CD4-positive, CD25-positive, alpha-beta regulatory T cell (primary cell): ENCODE measurements around the gene NLGN2. TPM values are rescaled to one million over a fixed set of nuclear protein-coding genes. Genes with fewer than 3 reads are reported as not detected.

Experiments
- ATAC-seq, 2 donors: fragments of 150-1000 bp; cut with Tn5 transposase; one replicate each; pipeline ENCODE4 v1.10.0; 2021; ENCODE audit warnings: low read depth in 2 of 2, moderate number of reproducible peaks in 2 of 2, moderate library complexity in 1 of 2
- DNase-seq, 3 donors: peaks; one replicate each; pipeline versions ENCODE4 v3.0.0 to v3.0.0-alpha.2; 2012 to 2022; ENCODE audit warnings: mixed read lengths in 1 of 3
- H3K27ac ChIP-seq: one replicate; pipeline ENCODE4 v1.7.0; 2013; ENCODE audit warnings: mild to moderate bottlenecking, low read length; ENCODE audit not compliant: insufficient read depth, poor library complexity, severe bottlenecking
- H3K27me3 ChIP-seq: one replicate; pipeline ENCODE4 v1.7.0; 2013; ENCODE audit warnings: low read length; ENCODE audit not compliant: control insufficient read depth, insufficient read depth
- H3K36me3 ChIP-seq: one replicate; pipeline ENCODE4 v1.7.0; 2013; ENCODE audit warnings: mild to moderate bottlenecking, low read length, moderate library complexity; ENCODE audit not compliant: control insufficient read depth, insufficient read depth
- H3K4me1 ChIP-seq: 2 replicates; pipeline ENCODE4 v1.7.0; 2013; ENCODE audit warnings: mild to moderate bottlenecking, low read length; ENCODE audit not compliant: insufficient read depth, control insufficient read depth, poor library complexity, severe bottlenecking
- H3K4me3 ChIP-seq: one replicate; pipeline ENCODE4 v1.7.0; 2013; ENCODE audit warnings: low read depth, mild to moderate bottlenecking, low read length, moderate library complexity
- H3K9me3 ChIP-seq, 2 experiments: 1 replicate in 1 of 2; 2 replicates in 1 of 2; pipeline ENCODE4 v1.7.0; 2013; ENCODE audit warnings: low read length in 2 of 2, mild to moderate bottlenecking in 1 of 2, moderate library complexity in 1 of 2; ENCODE audit not compliant: control insufficient read depth in 2 of 2
- H3K27ac Mint-ChIP-seq, 3 donors: one replicate each; pipeline ENCODE4 v1.8.0; 2020 to 2022; ENCODE audit warnings: mild to moderate bottlenecking in 3 of 3, mixed read lengths in 3 of 3, moderate library complexity in 2 of 3
- H3K27me3 Mint-ChIP-seq: one replicate; pipeline ENCODE4 v1.8.0; 2022; ENCODE audit warnings: mild to moderate bottlenecking, mixed read lengths
- H3K36me3 Mint-ChIP-seq: one replicate; pipeline ENCODE4 v1.8.0; 2020; ENCODE audit warnings: mixed read lengths
- H3K4me1 Mint-ChIP-seq, 4 donors: one replicate each; pipeline ENCODE4 v1.8.0; 2020 to 2022; ENCODE audit warnings: mixed read lengths in 4 of 4, mild to moderate bottlenecking in 1 of 4
- H3K4me3 Mint-ChIP-seq, 4 donors: one replicate each; pipeline ENCODE4 v1.8.0; 2020 to 2022; ENCODE audit warnings: mild to moderate bottlenecking in 4 of 4, mixed read lengths in 4 of 4, moderate library complexity in 3 of 4
- H3K9me3 Mint-ChIP-seq, 7 donors: one replicate each; pipeline ENCODE4 v1.8.0; 2020 to 2022; ENCODE audit warnings: mixed read lengths in 7 of 7, mild to moderate bottlenecking in 3 of 7, moderate library complexity in 2 of 7
- polyA plus RNA-seq, 4 donors: library from polyadenylated mRNA; unstranded; fragments of 300-500 nt; fragmentation: Illumina TruSeq; gene quantifications; one replicate each; pipeline ENCODE4 v1.2.3, GENCODE V29; 2021
- total RNA-seq: library from RNA; stranded (reverse); gene quantifications from one replicate; pipeline ENCODE4 v1.2.3, GENCODE V29; 2022

Gene NLGN2
- total and polyA plus RNA-seq, 5 donors from 2014 or later = 3.6 TPM; not detected in 4

GRCh38 chr17:7459961-7460545 is 52.4 kb downstream of the NLGN2 start:
- H3K27me3 Mint-ChIP-seq = peaks cover 6% of the 10 kb centered on the region
- H3K27me3 ChIP-seq = no peaks in the 10 kb centered on the region
- H3K4me1 Mint-ChIP-seq = peaks cover 12 to 26% (median 17%) of the 10 kb centered on the region in 4 donors
- H3K36me3 Mint-ChIP-seq = peaks cover 6% of the 10 kb centered on the region
- H3K4me1 ChIP-seq = peaks cover 15% of the 10 kb centered on the region
- H3K27ac ChIP-seq = no peak overlapping the region
- peak overlapping the region in 2 of 4 donors; percentile 8 to 62 for H3K4me3 Mint-ChIP-seq
- no peak overlapping the region for H3K4me3 ChIP-seq
- peaks cover 9% of the 10 kb centered on the region for H3K36me3 ChIP-seq
- H3K9me3 Mint-ChIP-seq = peaks cover 0 to 2% (median 0%) of the 10 kb centered on the region in 7 donors
- no peaks in the 10 kb centered on the region for H3K9me3 ChIP-seq
- no peak for DNase-seq
- ATAC-seq = no peak
- no peak overlapping the region for H3K27ac Mint-ChIP-seq

- peaks cover 9% of the 10 kb centered on the region for H3K36me3 Mint-ChIP-seq
- no peak overlapping the region for H3K27ac ChIP-seq
- H3K9me3 ChIP-seq = no peaks in the 10 kb centered on the region
- no peak overlapping the region for H3K4me3 Mint-ChIP-seq
- no peak overlapping the region for H3K4me3 ChIP-seq
- H3K27ac Mint-ChIP-seq = no peak overlapping the region
- no peaks in the 10 kb centered on the region for H3K9me3 Mint-ChIP-seq
- H3K4me1 ChIP-seq = peaks cover 8% of the 10 kb centered on the region
- no peaks in the 10 kb centered on the region for H3K27me3 ChIP-seq
- H3K27me3 Mint-ChIP-seq = no peaks in the 10 kb centered on the region
- peaks cover 7 to 21% (median 12%) of the 10 kb centered on the region in 4 donors for H3K4me1 Mint-ChIP-seq
- ATAC-seq = no peak
- no peak for DNase-seq
- H3K36me3 ChIP-seq = peaks cover 16% of the 10 kb centered on the region
These were observed 53.4 kb downstream of the NLGN2 start for GRCh38 chr17:7460850-7461660.

GRCh38 chr17:7462474-7463371 is 55.1 kb downstream of the NLGN2 start:
- Mint-ChIP-seq H3K27me3 (no peaks in the 10 kb centered on the region), H3K4me3 (no peak overlapping the region)
- peak in 1 of 2 donors; percentile 19 for ATAC-seq

GRCh38 chr17:7463372-7463846 is 55.8 kb downstream of the NLGN2 start:
- H3K27me3 ChIP-seq = no peaks in the 10 kb centered on the region
- H3K9me3 ChIP-seq = no peaks in the 10 kb centered on the region
- H3K4me1 ChIP-seq = no peaks in the 10 kb centered on the region
- H3K36me3 ChIP-seq = peaks cover 32% of the 10 kb centered on the region
- H3K4me3 Mint-ChIP-seq = no peak overlapping the region
- no peak for ATAC-seq
- H3K36me3 Mint-ChIP-seq = peaks cover 14% of the 10 kb centered on the region
- no peak overlapping the region for H3K4me3 ChIP-seq
- no peak overlapping the region for H3K27ac Mint-ChIP-seq
- H3K9me3 Mint-ChIP-seq = no peaks in the 10 kb centered on the region
- peaks cover 7 to 18% (median 9%) of the 10 kb centered on the region in 4 donors for H3K4me1 Mint-ChIP-seq
- no peak overlapping the region for H3K27ac ChIP-seq
- no peak for DNase-seq
- H3K27me3 Mint-ChIP-seq = no peaks in the 10 kb centered on the region

More at GRCh38 chr17:7462474-7463371, 55.1 kb downstream of the NLGN2 start:
- peaks cover 7 to 16% (median 9%) of the 10 kb centered on the region in 4 donors for H3K4me1 Mint-ChIP-seq
- DNase-seq = no peak
- H3K9me3 Mint-ChIP-seq = no peaks in the 10 kb centered on the region
- Histone ChIP-seq H3K27ac (no peak overlapping the region), H3K36me3 (peaks cover 30% of the 10 kb centered on the region), H3K4me1 (no peaks in the 10 kb centered on the region), H3K4me3 (no peak overlapping the region), H3K27me3 (no peaks in the 10 kb centered on the region), H3K9me3 (no peaks in the 10 kb centered on the region)
- peaks cover 14% of the 10 kb centered on the region for H3K36me3 Mint-ChIP-seq
- no peak overlapping the region for H3K27ac Mint-ChIP-seq

- no peaks in the 10 kb centered on the region for H3K27me3 ChIP-seq
- Mint-ChIP-seq H3K9me3 (no peaks in the 10 kb centered on the region), H3K4me1 (peaks cover 5 to 20% (median 9%) of the 10 kb centered on the region in 4 donors), H3K27ac (peak overlapping the region in 1 of 3 donors; percentile 83), H3K4me3 (no peak overlapping the region), H3K36me3 (peaks cover 14% of the 10 kb centered on the region), H3K27me3 (no peaks in the 10 kb centered on the region)
- H3K4me3 ChIP-seq = no peak overlapping the region
- no peaks in the 10 kb centered on the region for H3K4me1 ChIP-seq
- no peak for DNase-seq
- no peaks in the 10 kb centered on the region for H3K9me3 ChIP-seq
- no peak overlapping the region for H3K27ac ChIP-seq
- no peak for ATAC-seq
- peaks cover 36% of the 10 kb centered on the region for H3K36me3 ChIP-seq
These were observed 56.4 kb downstream of the NLGN2 start for GRCh38 chr17:7464081-7464480.

- H3K4me1 Mint-ChIP-seq = peaks cover 0 to 22% (median 2%) of the 10 kb centered on the region in 4 donors
- Histone ChIP-seq H3K9me3 (no peaks in the 10 kb centered on the region), H3K36me3 (peaks cover 36% of the 10 kb centered on the region), H3K27ac (no peak overlapping the region), H3K4me3 (no peak overlapping the region), H3K4me1 (no peaks in the 10 kb centered on the region), H3K27me3 (no peaks in the 10 kb centered on the region)
- no peak overlapping the region for H3K27ac Mint-ChIP-seq
- H3K36me3 Mint-ChIP-seq = peaks cover 14% of the 10 kb centered on the region
- H3K4me3 Mint-ChIP-seq = no peak overlapping the region
- ATAC-seq (no peak), DNase-seq (no peak)
- no peaks in the 10 kb centered on the region for H3K9me3 Mint-ChIP-seq
- no peaks in the 10 kb centered on the region for H3K27me3 Mint-ChIP-seq
These were observed 58.1 kb downstream of the NLGN2 start for GRCh38 chr17:7465597-7466275.

GRCh38 chr17:7466318-7466638 is 58.6 kb downstream of the NLGN2 start:
- H3K9me3 Mint-ChIP-seq = no peaks in the 10 kb centered on the region
- H3K4me3 Mint-ChIP-seq = no peak overlapping the region
- H3K36me3 ChIP-seq = peaks cover 36% of the 10 kb centered on the region
- H3K36me3 Mint-ChIP-seq = peaks cover 10% of the 10 kb centered on the region
- H3K4me1 ChIP-seq = no peaks in the 10 kb centered on the region
- no peak overlapping the region for H3K4me3 ChIP-seq
- H3K4me1 Mint-ChIP-seq = peaks cover 0 to 25% (median 3%) of the 10 kb centered on the region in 4 donors
- no peaks in the 10 kb centered on the region for H3K27me3 Mint-ChIP-seq
- ATAC-seq = no peak
- H3K27ac Mint-ChIP-seq = no peak overlapping the region
- H3K27me3 ChIP-seq = no peaks in the 10 kb centered on the region
- no peak overlapping the region for H3K27ac ChIP-seq
- DNase-seq = no peak
- H3K9me3 ChIP-seq = no peaks in the 10 kb centered on the region
